ENCODE results near the gene CLN6. TPM values are rescaled to one million over a fixed set of nuclear protein-coding genes. Genes with fewer than 3 reads are reported as not detected.

The CLN6 gene
- total RNA-seq, 2 donors from 2014 or later, result 12.7 to 21.1 TPM

GRCh38 chr15:68264282-68264681, 34.8 kb upstream of the CLN6 start:
- ATAC-seq (no peak), DNase-seq (no peak)
- no peaks in the 10 kb centered on the region for H3K4me1 ChIP-seq
- peaks cover 0 to 3% of the 10 kb centered on the region in 2 donors for H3K27me3 ChIP-seq
- WGBS, 2 donors, result 46 to 53% methylated on average over 2 of the region's 2 CpGs
- no peak overlapping the region for H3K4me3 ChIP-seq
- intact Hi-C loops (cut with DNase I), result no loop called here
- H3K36me3 ChIP-seq (replicated peaks in 1 of 2; ENCODE audit: insufficient read depth in 1 of 2, low read depth in 2 of 2), result no peaks in the 10 kb centered on the region
- H3K27ac ChIP-seq, result no peak overlapping the region
- no peaks in the 10 kb centered on the region for H3K9me3 ChIP-seq
- TF ChIP-seq POLR2A (IDR thresholded peaks at IDR 0.05) (no peak), CTCF (IDR thresholded peaks at IDR 0.05) (no peak)

GRCh38 chr15:68262514-68263356, 33.2 kb upstream of the CLN6 start:
- Histone ChIP-seq H3K4me3 (no peak overlapping the region), H3K27me3 (peaks cover 0 to 3% of the 10 kb centered on the region in 2 donors), H3K36me3 (replicated peaks in 1 of 2; ENCODE audit: insufficient read depth in 1 of 2, low read depth in 2 of 2) (no peaks in the 10 kb centered on the region), H3K9me3 (no peaks in the 10 kb centered on the region), H3K4me1 (no peaks in the 10 kb centered on the region), H3K27ac (no peak overlapping the region)
- intact Hi-C loops (cut with DNase I), result no loop called here
- TF ChIP-seq POLR2A (IDR thresholded peaks at IDR 0.05), result no peak
- no peak for TF ChIP-seq CTCF (IDR thresholded peaks at IDR 0.05)
- ATAC-seq (no peak), DNase-seq (no peak)
- 42 to 43% methylated on average over 5 of the region's 5 CpGs for WGBS, 2 donors

- Histone ChIP-seq H3K27me3 (peaks cover 0 to 3% of the 10 kb centered on the region in 2 donors), H3K36me3 (replicated peaks in 1 of 2; ENCODE audit: insufficient read depth in 1 of 2, low read depth in 2 of 2) (no peaks in the 10 kb centered on the region), H3K4me1 (no peaks in the 10 kb centered on the region), H3K9me3 (no peaks in the 10 kb centered on the region), H3K27ac (no peak overlapping the region), H3K4me3 (no peak overlapping the region)
- no peak for ATAC-seq
- DNase-seq, result no peak
- WGBS, 2 donors, result 92 to 97% methylated on average over 3 of the region's 3 CpGs
- TF ChIP-seq CTCF (IDR thresholded peaks at IDR 0.05), result no peak
- TF ChIP-seq POLR2A (IDR thresholded peaks at IDR 0.05), result no peak
- intact Hi-C loops (cut with DNase I), result no loop called here
These were observed 32.5 kb upstream of the CLN6 start for GRCh38 chr15:68261980-68262379.

GRCh38 chr15:68261241-68261640, 31.7 kb upstream of the CLN6 start:
- Histone ChIP-seq H3K27ac (no peak overlapping the region), H3K4me3 (no peak overlapping the region), H3K4me1 (no peaks in the 10 kb centered on the region), H3K36me3 (replicated peaks in 1 of 2; ENCODE audit: insufficient read depth in 1 of 2, low read depth in 2 of 2) (no peaks in the 10 kb centered on the region), H3K27me3 (peaks cover 0 to 3% of the 10 kb centered on the region in 2 donors), H3K9me3 (no peaks in the 10 kb centered on the region)
- WGBS, 2 donors, result 82 to 92% methylated on average over 3 of the region's 3 CpGs
- TF ChIP-seq CTCF (IDR thresholded peaks at IDR 0.05) (no peak), POLR2A (IDR thresholded peaks at IDR 0.05) (no peak)
- DNase-seq, result no peak
- no peak for ATAC-seq
- intact Hi-C loops (cut with DNase I), result no loop called here

- 62 to 85% methylated on average over 2 of the region's 2 CpGs for WGBS, 2 donors
- Histone ChIP-seq H3K27ac (no peak overlapping the region), H3K27me3 (peaks cover 0 to 3% of the 10 kb centered on the region in 2 donors), H3K36me3 (replicated peaks in 1 of 2; ENCODE audit: insufficient read depth in 1 of 2, low read depth in 2 of 2) (no peaks in the 10 kb centered on the region), H3K4me1 (no peaks in the 10 kb centered on the region), H3K4me3 (no peak overlapping the region), H3K9me3 (no peaks in the 10 kb centered on the region)
- DNase-seq, result no peak
- TF ChIP-seq POLR2A (IDR thresholded peaks at IDR 0.05) (no peak), CTCF (IDR thresholded peaks at IDR 0.05) (no peak)
- no peak for ATAC-seq
- intact Hi-C loops (cut with DNase I), result no loop called here
These were observed 30.4 kb upstream of the CLN6 start for GRCh38 chr15:68259883-68260282.
